BLaER1 (cell line): ENCODE measurements around the gene DLG3.

Experiments
- H3K27ac ChIP-seq: shearing (Covaris generic); formaldehyde crosslinking; 2 replicates; pipeline ENCODE4 v1.8.1; 2022
- H3K27me3 ChIP-seq: shearing (Covaris generic); formaldehyde crosslinking; 2 replicates; pipeline ENCODE4 v1.8.1; 2022
- H3K36me3 ChIP-seq: shearing (Covaris generic); formaldehyde crosslinking; 2 replicates; pipeline ENCODE4 v1.8.1; 2022
- H3K4me1 ChIP-seq: shearing (Covaris generic); formaldehyde crosslinking; 2 replicates; pipeline ENCODE4 v1.8.1; 2022
- H3K4me2 ChIP-seq: shearing (Covaris generic); formaldehyde crosslinking; 2 replicates; pipeline ENCODE4 v1.8.1; 2022
- H3K4me3 ChIP-seq: shearing (Covaris generic); formaldehyde crosslinking; 2 replicates; pipeline ENCODE4 v1.8.1; 2022
- H3K9ac ChIP-seq: shearing (Covaris generic); formaldehyde crosslinking; 2 replicates; pipeline ENCODE4 v1.8.1; 2022
- H3K9me3 ChIP-seq: shearing (Covaris generic); formaldehyde crosslinking; 2 replicates; pipeline ENCODE4 v1.8.1; 2022
- H4K20me1 ChIP-seq: shearing (Covaris generic); formaldehyde crosslinking; 2 replicates; pipeline ENCODE4 v1.8.1; 2022
- Cebpa-rat ChIP-seq: shearing (Covaris generic); IDR thresholded peaks from 2 replicates; pipeline ENCODE4 v1.8.1; 2022

DLG3 gene

DNA sequence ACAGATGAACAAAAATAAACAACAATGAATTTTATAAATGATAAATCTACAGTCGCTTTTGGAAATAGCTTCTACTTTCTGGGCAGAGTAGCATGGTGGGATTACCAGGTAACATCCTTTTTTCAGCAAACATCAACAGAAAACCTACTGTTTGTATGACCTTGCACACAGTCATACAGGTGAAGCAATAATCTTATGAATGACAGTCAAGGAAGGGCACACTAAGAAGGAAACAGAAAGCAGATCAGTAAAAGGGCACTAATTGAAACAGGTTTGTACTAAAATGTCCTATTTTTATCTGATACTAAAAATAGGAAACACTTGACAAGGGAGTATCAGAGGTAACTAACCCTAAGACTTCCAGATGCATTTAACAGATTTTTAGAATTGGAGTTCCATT, 108.9 kb downstream of the DLG3 start:
- H3K9me3 ChIP-seq = no peaks in the 10 kb centered on the region; the same call in 1 of the 2 replicates
- H3K4me2 ChIP-seq = no peak overlapping the region
- peak overlapping the region; percentile 21; the same call in 1 of the 2 replicates for H3K27ac ChIP-seq
- peaks cover 5% of the 10 kb centered on the region; the same call in 1 of the 2 replicates for H3K4me1 ChIP-seq
- TF ChIP-seq Cebpa-rat = no peak
- H3K27me3 ChIP-seq = peaks cover 49% of the 10 kb centered on the region
- no peak overlapping the region for H3K4me3 ChIP-seq
- H3K36me3 ChIP-seq = no peaks in the 10 kb centered on the region
- H4K20me1 ChIP-seq = no peaks in the 10 kb centered on the region
- no peak overlapping the region for H3K9ac ChIP-seq

GRCh38 chrX:70554081-70554480, 109.4 kb downstream of the DLG3 start:
- Histone ChIP-seq H3K4me2 (no peak overlapping the region), H3K9me3 (no peaks in the 10 kb centered on the region; the same call in 1 of the 2 replicates), H3K9ac (no peak overlapping the region), H4K20me1 (no peaks in the 10 kb centered on the region), H3K4me1 (peaks cover 5% of the 10 kb centered on the region; the same call in 1 of the 2 replicates), H3K27me3 (peaks cover 43% of the 10 kb centered on the region), H3K36me3 (no peaks in the 10 kb centered on the region), H3K4me3 (no peak overlapping the region), H3K27ac (peak overlapping the region; percentile 21; the same call in 1 of the 2 replicates)
- no peak; the same call in 1 of the 2 replicates for TF ChIP-seq Cebpa-rat

DNA sequence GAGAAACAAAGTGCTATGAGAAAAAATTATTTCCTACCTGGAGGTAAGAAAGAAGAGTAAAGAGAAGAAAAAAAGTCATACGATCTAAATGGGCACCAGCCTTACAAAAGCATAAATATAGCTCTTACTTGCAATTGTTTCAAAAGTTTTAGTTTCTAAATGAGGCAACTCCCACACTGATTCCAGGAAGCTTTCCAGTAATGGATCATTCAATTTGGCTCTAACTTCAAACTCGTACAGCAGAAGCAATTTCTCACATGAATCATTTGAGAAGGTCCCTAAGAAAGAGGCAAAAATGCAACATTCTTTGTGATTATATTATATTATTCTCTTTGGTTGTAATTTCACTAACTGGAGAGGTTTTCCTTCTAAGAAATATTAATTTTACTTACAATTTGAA, 109.9 kb downstream of the DLG3 start:
- H3K27ac ChIP-seq = no peak overlapping the region
- H4K20me1 ChIP-seq = no peaks in the 10 kb centered on the region
- no peak overlapping the region for H3K4me3 ChIP-seq
- no peak overlapping the region for H3K9ac ChIP-seq
- H3K4me2 ChIP-seq = no peak overlapping the region
- peaks cover 38% of the 10 kb centered on the region for H3K27me3 ChIP-seq
- no peaks in the 10 kb centered on the region for H3K36me3 ChIP-seq
- no peak for TF ChIP-seq Cebpa-rat
- no peaks in the 10 kb centered on the region; the same call in 1 of the 2 replicates for H3K9me3 ChIP-seq
- H3K4me1 ChIP-seq = peaks cover 5% of the 10 kb centered on the region; the same call in 1 of the 2 replicates

DNA sequence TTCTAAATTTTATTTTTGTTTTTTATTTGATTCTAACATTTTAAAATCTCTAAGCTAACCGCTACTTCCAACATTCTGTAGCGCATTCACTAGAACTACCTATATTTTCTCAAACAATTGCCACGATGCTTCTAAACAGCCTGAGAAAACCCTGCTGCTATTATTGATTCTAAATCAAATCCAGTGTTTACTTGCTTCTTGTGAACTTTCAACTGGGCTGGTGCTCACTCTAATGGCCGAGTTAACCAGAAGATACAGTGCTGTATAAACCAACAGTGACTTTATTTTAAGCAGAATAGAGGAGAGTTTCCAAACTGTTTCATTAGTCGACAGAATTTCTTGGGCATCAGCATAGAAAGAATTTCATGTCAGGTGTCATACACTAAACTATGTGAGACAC, 110.3 kb downstream of the DLG3 start:
- Histone ChIP-seq H3K4me2 (no peak overlapping the region), H3K4me3 (no peak overlapping the region), H3K9ac (no peak overlapping the region), H3K27me3 (peaks cover 34% of the 10 kb centered on the region), H3K27ac (no peak overlapping the region), H3K36me3 (no peaks in the 10 kb centered on the region), H3K9me3 (peaks cover 4% of the 10 kb centered on the region), H4K20me1 (no peaks in the 10 kb centered on the region), H3K4me1 (peaks cover 5% of the 10 kb centered on the region; the same call in 1 of the 2 replicates)
- no peak for TF ChIP-seq Cebpa-rat
